HEK293T (cell line): ENCODE measurements around the gene MAIP1.

Source experiments
- LEF1 ChIP-seq: fragments of 450-650 bp; IDR thresholded peaks from 2 replicates; pipeline ENCODE4 v1.6.1; 2017; ENCODE audit warnings: mild to moderate bottlenecking, borderline replicate concordance
- SP1 ChIP-seq: fragments of 450-650 bp; IDR thresholded peaks from 2 replicates; pipeline ENCODE4 v1.6.1; 2017

- TF ChIP-seq LEF1 (no peak), SP1 (no peak)
These were observed 26.8 kb upstream of the MAIP1 start for GRCh38 chr2:199928626-199929025.
